ENCODE measurements around the gene CEBPA. TPM values are rescaled to one million over a fixed set of nuclear protein-coding genes. Genes with fewer than 3 reads are reported as not detected.

CEBPA gene
- total RNA-seq, 1 experiment from 2014 or later: 2.5 TPM

GRCh38 chr19:33268162-33268991 lies 34.0 kb downstream of the CEBPA start:
- in situ Hi-C loops (cut with HindIII; ENCODE audit: low pct_unique_long_range_greater_than_20kb, low sequenced_read_pairs): no loop called here
- no peak for DNase-seq (ENCODE audit: low read depth, low spot score)

- DNase-seq (ENCODE audit: low read depth, low spot score): no peak
- in situ Hi-C loops (cut with HindIII; ENCODE audit: low pct_unique_long_range_greater_than_20kb, low sequenced_read_pairs): no loop called here
Observed at GRCh38 chr19:33267706-33268105, 34.6 kb downstream of the CEBPA start.

- in situ Hi-C loops (cut with HindIII; ENCODE audit: low pct_unique_long_range_greater_than_20kb, low sequenced_read_pairs): no loop called here
- DNase-seq (ENCODE audit: low read depth, low spot score): no peak
Observed at GRCh38 chr19:33266974-33267484, 35.3 kb downstream of the CEBPA start.

GRCh38 chr19:33264881-33265445 lies 37.4 kb downstream of the CEBPA start:
- in situ Hi-C loops (cut with HindIII; ENCODE audit: low pct_unique_long_range_greater_than_20kb, low sequenced_read_pairs): no loop called here
- DNase-seq (ENCODE audit: low read depth, low spot score): no peak

DNA sequence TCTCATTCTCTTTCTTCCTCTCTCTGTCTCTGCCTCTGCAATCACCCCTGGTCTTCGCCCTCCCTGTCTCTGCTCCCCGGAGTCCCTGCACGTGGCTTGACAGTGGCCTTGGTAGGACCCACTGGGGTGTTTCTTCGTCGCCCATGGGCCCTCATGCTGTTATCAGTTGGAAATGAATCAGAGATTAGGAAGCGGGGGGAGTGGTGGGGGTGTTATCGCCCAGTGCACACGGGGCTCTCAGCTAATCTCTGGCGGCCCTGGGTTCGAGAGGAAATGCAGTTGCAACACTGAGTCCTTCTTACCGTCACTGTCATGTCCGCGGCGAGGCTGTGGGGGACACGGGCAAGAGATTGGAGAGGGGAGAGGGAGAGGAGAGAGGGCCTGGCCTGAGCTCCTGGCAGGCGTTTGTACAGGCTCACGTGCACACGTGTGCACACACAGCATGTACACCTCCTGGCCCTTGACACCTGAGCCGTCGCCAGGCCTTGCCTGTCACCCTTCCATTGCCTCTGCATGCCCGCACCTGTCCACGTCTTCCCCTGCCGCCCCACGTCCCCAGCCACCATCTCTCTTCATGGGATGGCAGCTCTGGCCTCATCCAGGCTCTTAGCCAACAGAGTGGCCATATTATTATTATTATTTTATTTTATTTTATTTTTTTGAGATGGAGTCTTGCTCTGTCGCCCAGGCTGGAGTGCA lies 38.9 kb downstream of the CEBPA start:
- no peak for DNase-seq (ENCODE audit: low read depth, low spot score)

GRCh38 chr19:33261511-33262189 lies 40.7 kb downstream of the CEBPA start:
- in situ Hi-C loops (cut with HindIII; ENCODE audit: low pct_unique_long_range_greater_than_20kb, low sequenced_read_pairs): no loop called here
- no peak for DNase-seq (ENCODE audit: low read depth, low spot score)

More for the DNA sequence above, 38.9 kb downstream of the CEBPA start:
- in situ Hi-C loops (cut with HindIII; ENCODE audit: low pct_unique_long_range_greater_than_20kb, low sequenced_read_pairs): no loop called here

DNA sequence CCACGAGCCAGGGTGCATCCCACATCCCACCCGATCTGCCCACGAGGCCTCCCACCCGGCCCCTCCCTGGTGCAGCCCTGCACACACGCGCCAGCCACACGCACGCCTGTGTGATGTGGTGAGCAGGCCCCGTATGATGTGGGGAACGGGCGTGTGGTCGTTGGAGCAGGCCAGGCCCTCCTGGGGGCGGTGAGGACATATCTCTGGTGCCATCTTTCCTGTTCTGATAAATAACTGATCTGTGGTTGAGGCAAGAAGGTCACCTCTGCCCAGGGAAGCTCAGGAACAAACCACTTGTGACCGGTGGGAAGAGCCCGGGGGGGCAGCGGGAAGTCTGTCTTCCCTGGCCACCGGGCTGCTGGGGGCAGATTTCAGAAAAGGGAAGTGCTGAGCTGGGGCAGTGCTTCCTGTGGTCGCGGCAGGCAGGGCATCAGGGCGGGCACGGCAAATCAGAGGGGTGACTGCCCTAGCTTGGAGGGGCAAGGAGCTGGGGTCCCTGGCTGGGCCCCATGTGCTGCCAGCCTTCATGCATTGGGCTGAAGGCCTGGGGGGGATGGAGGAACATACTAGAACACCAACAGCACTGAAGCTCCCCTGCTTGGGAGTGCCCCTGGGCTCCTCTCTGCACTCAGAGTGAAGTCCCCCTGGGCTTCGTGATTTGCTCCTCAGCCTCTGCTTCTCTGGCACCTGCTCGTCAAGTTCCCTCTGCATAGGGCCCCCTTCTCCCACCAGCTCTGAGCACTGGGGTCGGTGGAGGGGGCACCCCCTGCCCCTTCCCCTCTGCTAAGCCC lies 41.5 kb downstream of the CEBPA start:
- no peak for DNase-seq (ENCODE audit: low read depth, low spot score)
- in situ Hi-C loops (cut with HindIII; ENCODE audit: low pct_unique_long_range_greater_than_20kb, low sequenced_read_pairs): no loop called here

DNA sequence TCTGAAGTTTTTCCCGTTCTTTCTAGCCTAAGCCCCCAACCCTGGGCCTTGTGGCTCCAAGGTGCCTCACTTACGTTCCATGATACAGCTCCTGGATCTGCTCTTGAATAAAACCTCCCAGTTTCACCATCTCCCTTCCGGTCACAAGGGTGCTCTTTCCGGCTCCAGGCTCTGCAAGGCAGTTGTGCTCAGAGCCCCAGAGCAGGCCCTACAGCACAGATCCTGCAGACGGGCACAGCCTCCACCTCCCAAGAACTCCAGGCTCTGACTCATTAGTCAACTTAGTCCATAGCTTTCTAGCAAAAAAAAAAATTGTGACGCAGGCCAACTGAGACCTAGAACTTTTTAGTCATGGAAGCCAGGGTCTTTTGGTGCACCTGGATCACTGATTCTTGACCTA lies 42.8 kb downstream of the CEBPA start:
- in situ Hi-C loops (cut with HindIII; ENCODE audit: low pct_unique_long_range_greater_than_20kb, low sequenced_read_pairs): no loop called here
- DNase-seq (ENCODE audit: low read depth, low spot score): no peak

DNA sequence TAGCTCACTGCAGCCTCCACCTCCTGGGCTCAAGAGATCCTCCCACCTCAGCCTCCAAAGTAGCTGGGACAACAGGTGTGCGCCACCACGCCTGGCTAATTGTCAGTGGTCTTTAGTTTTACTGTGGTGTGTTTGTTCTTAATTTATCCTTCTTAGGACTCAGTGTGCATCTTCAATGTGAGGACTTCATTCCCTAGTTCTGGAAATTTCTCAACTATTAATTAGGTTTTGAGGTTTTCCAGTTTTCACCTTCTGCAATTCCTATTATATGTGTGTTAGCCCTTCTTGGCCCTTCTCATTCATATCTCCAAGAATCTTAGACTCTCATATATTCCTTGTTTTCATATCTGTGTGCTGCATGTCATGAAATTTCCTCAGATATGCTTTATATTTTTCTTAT lies 44.5 kb downstream of the CEBPA start:
- DNase-seq (ENCODE audit: low read depth, low spot score): no peak
- in situ Hi-C loops (cut with HindIII; ENCODE audit: low pct_unique_long_range_greater_than_20kb, low sequenced_read_pairs): no loop called here

- no peak for DNase-seq (ENCODE audit: low read depth, low spot score)
Observed at GRCh38 chr19:33256261-33256660, 46.1 kb downstream of the CEBPA start.

GRCh38 chr19:33255781-33256180 lies 46.6 kb downstream of the CEBPA start:
- in situ Hi-C loops (cut with HindIII; ENCODE audit: low pct_unique_long_range_greater_than_20kb, low sequenced_read_pairs): no loop called here

More at GRCh38 chr19:33256261-33256660, 46.1 kb downstream of the CEBPA start:
- in situ Hi-C loops (cut with HindIII; ENCODE audit: low pct_unique_long_range_greater_than_20kb, low sequenced_read_pairs): no loop called here

DNA sequence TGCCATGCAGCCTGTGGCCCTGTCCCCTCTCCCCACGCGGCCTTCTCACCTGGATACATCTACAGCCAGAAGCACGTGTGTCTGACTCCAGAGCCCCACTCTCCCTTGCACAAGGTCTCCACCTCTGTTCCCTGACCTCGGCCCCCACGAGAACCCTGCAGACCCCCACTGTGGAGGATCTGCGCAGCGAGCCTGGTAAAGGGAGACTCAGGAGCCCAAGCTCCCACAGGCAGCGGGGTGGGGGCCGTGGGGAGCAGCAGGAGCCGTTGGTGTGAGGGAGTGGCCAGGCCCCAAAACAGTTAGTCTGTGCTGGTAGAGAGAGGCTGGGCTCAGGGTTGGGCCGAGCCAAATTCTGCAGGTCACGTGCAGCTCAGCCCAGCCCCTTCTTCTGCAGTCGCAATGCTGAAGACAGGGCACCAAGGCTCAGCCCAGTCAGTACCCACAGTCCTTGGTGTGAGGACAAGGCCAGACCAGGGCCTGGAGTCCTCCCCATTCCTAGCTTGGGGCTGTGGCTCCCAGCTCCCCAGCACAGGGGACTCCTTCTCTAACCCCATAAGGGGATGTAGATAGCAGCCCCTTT lies 48.0 kb downstream of the CEBPA start:
- DNase-seq (ENCODE audit: low read depth, low spot score): no peak
- in situ Hi-C loops (cut with HindIII; ENCODE audit: low pct_unique_long_range_greater_than_20kb, low sequenced_read_pairs): no loop called here

More at GRCh38 chr19:33255781-33256180, 46.6 kb downstream of the CEBPA start:
- no peak for DNase-seq (ENCODE audit: low read depth, low spot score)

DNA sequence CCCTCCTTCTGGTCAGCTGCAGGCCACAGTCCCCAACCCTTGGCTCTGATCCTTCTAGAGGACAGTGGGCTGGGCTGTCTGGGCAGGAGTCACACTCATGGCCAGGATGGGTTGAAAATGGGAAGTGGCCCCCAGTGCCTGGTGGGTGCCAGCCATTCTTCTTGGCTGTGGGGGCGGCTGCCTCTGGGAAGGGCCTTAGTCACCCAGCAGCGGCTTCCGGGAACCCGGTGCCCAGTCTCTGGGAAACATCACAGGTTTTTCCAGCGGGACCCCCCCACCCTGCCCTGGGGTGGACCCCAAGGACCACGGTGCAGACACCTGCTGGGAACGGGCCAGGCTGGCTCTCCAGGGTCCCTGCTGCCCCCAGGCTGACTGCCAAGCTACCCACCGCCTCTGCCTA lies 49.4 kb downstream of the CEBPA start:
- DNase-seq (ENCODE audit: low read depth, low spot score): no peak
- in situ Hi-C loops (cut with HindIII; ENCODE audit: low pct_unique_long_range_greater_than_20kb, low sequenced_read_pairs): no loop called here

- in situ Hi-C loops (cut with HindIII; ENCODE audit: low pct_unique_long_range_greater_than_20kb, low sequenced_read_pairs): no loop called here
- DNase-seq (ENCODE audit: low read depth, low spot score): no peak
Observed at GRCh38 chr19:33252418-33252962, 49.8 kb downstream of the CEBPA start.

GRCh38 chr19:33251526-33252090 lies 50.7 kb downstream of the CEBPA start:
- no peak for DNase-seq (ENCODE audit: low read depth, low spot score)
- in situ Hi-C loops (cut with HindIII; ENCODE audit: low pct_unique_long_range_greater_than_20kb, low sequenced_read_pairs): no loop called here

GRCh38 chr19:33251076-33251475 lies 51.3 kb downstream of the CEBPA start:
- in situ Hi-C loops (cut with HindIII; ENCODE audit: low pct_unique_long_range_greater_than_20kb, low sequenced_read_pairs): no loop called here

More at GRCh38 chr19:33251076-33251475, 51.3 kb downstream of the CEBPA start:
- no peak for DNase-seq (ENCODE audit: low read depth, low spot score)
